Vagina (tissue), 2 donors: Measurements from ENCODE around the gene HOXA6. TPM values are rescaled to one million over a fixed set of nuclear protein-coding genes. Genes with fewer than 3 reads are reported as not detected.
A peak's percentile ranks its signal among the peaks of the same experiment; 100 is the strongest.

Experiments
- DNase-seq, 2 donors: peaks; one replicate each; pipeline ENCODE4 v3.0.0-alpha.2; 2017; ENCODE audit errors: extremely low spot score in 2 of 2
- H3K27ac ChIP-seq: fragments of 200-600 bp; sonication (generic); one replicate; pipeline ENCODE4 v1.5.1; 2019
- H3K27me3 ChIP-seq: fragments of 200-600 bp; sonication (generic); one replicate; pipeline ENCODE4 v1.5.1; 2019
- H3K36me3 ChIP-seq, 2 donors: fragments of 200-600 bp; sonication (generic); one replicate each; pipeline ENCODE4 v1.5.1; 2017 to 2019
- H3K4me1 ChIP-seq: fragments of 200-600 bp; sonication (generic); one replicate; pipeline ENCODE4 v1.5.1; 2019
- H3K4me3 ChIP-seq, 2 donors: fragments of 200-600 bp; sonication (generic); 1 replicate in 1 of 2; 2 replicates in 1 of 2; pipeline ENCODE4 v1.5.1; 2016 to 2019
- H3K9me3 ChIP-seq: fragments of 200-600 bp; sonication (generic); one replicate; pipeline ENCODE4 v1.5.1; 2019
- POLR2A ChIP-seq, 2 donors: fragments of 450-650 bp; IDR thresholded peaks; one replicate each; pipeline ENCODE4 v1.6.1; 2017; ENCODE audit warnings: antibody characterized with exemption in 2 of 2, mild to moderate bottlenecking in 2 of 2, moderate library complexity in 2 of 2
- POLR2AphosphoS5 ChIP-seq, 2 donors: sonication (generic); formaldehyde crosslinking; IDR thresholded peaks; one replicate each; pipeline ENCODE4 v1.9.0; 2017; ENCODE audit warnings: antibody characterized with exemption in 2 of 2, mild to moderate bottlenecking in 2 of 2, low read depth in 1 of 2; ENCODE audit not compliant: insufficient read depth in 1 of 2
- intact Hi-C: fragments of 100-400 bp; cut with DNase I; formaldehyde crosslinking; loops from one replicate; pipeline ENCODE4 v1.15.1; 2023
- total RNA-seq: library from RNA; depleted of rRNA; stranded (reverse); fragments of >200 nt; gene quantifications from one replicate; pipeline ENCODE4 v1.2.3, GENCODE V29; 2016
- TF ChIP-seq, protein P1 (sequence below), 3 experiments: fragments of 450-650 bp in 2 of 3; fragments of 200-600 bp in 1 of 3; sonication (generic) in 1 of 3; IDR thresholded peaks; one replicate each; pipeline ENCODE4 v1.5.1; 2017 to 2019; ENCODE audit warnings: antibody characterized with exemption in 3 of 3, mild to moderate bottlenecking in 2 of 3, moderate library complexity in 2 of 3

HOXA6 gene
- total RNA-seq, 1 donor from 2014 or later: 1.7 TPM

DNA sequence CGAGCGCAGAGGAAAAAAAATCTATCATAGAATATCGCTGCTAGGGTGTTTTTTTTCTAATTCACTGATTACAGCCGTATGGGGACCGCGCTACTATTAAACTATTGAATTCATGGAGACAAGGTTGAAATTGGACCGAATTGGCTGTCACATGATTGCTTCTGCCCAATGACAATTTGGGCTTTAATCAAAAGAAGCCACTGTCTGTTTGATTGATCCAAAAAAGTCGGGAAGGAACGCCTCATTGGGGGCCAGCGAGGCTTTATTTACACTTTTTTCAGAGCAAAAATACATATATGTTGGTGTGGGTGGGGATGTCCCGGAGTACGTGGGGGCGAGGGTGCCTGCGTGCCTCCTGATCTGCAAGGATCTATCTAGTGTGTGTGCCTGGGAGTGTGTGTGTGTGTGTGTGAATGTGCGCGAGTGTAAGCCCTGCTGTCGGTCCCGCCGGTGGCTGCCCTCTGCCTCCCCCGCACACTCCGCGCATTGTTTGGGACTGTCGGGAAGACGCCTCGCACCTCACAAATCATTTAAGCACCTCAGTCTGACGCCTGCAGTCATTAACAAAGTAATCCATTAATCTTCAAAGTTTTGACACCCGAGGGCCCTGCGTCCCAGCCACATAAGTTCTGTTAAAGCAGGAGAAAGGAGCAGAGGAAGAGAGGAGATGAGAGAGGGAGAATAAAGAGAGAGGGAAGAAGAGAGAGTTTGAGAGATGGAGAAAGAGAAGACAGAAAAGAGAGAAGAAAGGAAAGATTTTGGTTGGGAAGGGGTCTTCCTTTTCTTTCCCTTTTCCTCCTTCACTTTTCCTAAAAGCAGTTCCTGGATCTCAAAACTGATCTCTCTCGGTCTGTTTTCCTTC lies 44.8 kb downstream of the HOXA6 start, which contains the start of gene HOXA2:
HOXA2 (minus strand) TSS at position 103 of the 862 bp plus-strand sequence. CDS start 183 bp downstream, outside the sequence.
- peak within 1 kb of the TSS; percentile 9 to 27 for H3K4me3 ChIP-seq
- no peaks in the 10 kb centered on the region for H3K36me3 ChIP-seq
- no peaks in the 10 kb centered on the region for H3K27me3 ChIP-seq
- peaks cover 18% of the 10 kb centered on the region for H3K4me1 ChIP-seq
- no peak within 1 kb of the TSS for H3K27ac ChIP-seq
- no peak for DNase-seq
- intact Hi-C loops: no loop called here
- no peaks in the 10 kb centered on the region for H3K9me3 ChIP-seq
- TF ChIP-seq, protein P1, sequence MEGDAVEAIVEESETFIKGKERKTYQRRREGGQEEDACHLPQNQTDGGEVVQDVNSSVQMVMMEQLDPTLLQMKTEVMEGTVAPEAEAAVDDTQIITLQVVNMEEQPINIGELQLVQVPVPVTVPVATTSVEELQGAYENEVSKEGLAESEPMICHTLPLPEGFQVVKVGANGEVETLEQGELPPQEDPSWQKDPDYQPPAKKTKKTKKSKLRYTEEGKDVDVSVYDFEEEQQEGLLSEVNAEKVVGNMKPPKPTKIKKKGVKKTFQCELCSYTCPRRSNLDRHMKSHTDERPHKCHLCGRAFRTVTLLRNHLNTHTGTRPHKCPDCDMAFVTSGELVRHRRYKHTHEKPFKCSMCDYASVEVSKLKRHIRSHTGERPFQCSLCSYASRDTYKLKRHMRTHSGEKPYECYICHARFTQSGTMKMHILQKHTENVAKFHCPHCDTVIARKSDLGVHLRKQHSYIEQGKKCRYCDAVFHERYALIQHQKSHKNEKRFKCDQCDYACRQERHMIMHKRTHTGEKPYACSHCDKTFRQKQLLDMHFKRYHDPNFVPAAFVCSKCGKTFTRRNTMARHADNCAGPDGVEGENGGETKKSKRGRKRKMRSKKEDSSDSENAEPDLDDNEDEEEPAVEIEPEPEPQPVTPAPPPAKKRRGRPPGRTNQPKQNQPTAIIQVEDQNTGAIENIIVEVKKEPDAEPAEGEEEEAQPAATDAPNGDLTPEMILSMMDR (IDR thresholded peaks at IDR 0.05): no peak
- TF ChIP-seq POLR2AphosphoS5 (IDR thresholded peaks at IDR 0.05; ENCODE audit: insufficient read depth in 1 of 2, low read depth in 1 of 2): no peak
- no peak for TF ChIP-seq POLR2A (IDR thresholded peaks at IDR 0.05)

DNA sequence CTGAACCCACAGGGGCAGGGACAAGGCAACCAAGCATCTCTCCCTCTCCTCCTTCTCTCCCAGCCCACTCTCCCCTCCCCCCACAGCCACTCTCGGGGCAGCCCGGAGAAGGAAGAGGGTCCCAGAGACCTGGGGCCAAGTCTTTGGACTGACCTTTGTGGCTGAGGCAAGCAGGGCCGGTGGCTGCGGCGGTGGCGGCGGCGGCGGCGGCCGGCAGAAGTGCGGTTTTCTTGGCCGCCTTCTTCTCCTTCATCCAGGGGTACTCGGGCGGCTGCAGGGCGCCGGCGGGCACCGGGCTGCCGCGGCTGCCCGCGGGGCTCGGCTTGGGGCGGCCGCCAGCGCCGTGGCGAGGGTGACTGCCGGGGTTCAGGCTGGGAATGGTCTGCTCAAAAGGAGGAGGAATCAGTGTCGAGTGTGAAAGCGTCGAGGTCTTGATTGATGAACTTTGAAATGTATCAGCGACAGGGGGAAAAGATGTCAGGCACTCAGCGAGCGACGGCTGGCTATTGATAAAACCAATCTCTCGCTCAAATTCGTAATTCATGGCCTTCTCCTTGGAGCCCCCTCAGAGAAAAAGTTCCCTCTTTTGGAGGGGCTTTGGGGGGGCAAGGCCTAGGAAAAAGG lies 45.5 kb downstream of the HOXA6 start:
- intact Hi-C loops: no loop called here
- DNase-seq: no peak
- Histone ChIP-seq H3K4me1 (peaks cover 25% of the 10 kb centered on the region), H3K4me3 (peak overlapping the region; percentile 9 to 10), H3K9me3 (no peaks in the 10 kb centered on the region), H3K36me3 (no peaks in the 10 kb centered on the region), H3K27ac (no peak overlapping the region), H3K27me3 (no peaks in the 10 kb centered on the region)
- TF ChIP-seq POLR2A (IDR thresholded peaks at IDR 0.05) (no peak), POLR2AphosphoS5 (IDR thresholded peaks at IDR 0.05; ENCODE audit: insufficient read depth in 1 of 2, low read depth in 1 of 2) (no peak)
- TF ChIP-seq, protein P1 (IDR thresholded peaks at IDR 0.05): no peak

DNA sequence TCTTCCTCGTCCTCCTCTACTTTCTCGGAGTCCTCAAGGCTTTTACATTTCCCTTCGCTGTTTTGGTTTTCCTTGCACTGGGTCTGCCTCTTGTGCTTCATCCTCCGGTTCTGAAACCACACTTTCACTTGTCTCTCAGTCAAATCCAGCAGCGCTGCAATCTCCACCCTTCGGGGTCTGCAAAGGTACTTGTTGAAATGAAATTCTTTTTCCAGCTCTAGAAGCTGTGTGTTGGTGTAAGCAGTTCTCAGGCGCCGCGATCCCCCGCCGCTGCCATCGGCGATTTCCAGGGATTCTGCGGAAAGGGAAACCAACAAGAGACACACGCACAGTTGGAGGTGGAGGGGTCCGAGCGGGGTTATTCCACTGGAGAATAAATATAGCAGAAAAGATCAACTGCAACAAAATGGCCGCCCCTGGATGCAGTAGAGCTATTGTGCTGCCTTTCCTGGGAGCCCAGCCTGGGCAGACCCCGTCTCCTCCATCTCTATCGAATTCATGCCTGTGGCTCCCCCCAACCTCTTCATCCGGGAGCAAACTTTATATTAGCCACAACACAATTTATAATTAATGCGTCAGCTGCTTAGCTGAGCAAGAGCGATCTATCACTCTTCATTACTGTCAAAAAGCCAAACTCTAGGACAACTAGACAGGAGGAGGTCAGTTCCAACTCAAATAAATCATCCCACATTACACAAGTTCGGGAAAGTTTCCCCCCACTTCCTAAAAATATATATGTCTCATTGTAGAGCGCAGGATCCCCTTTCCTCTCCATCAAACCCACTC lies 46.2 kb downstream of the HOXA6 start:
- Histone ChIP-seq H3K9me3 (no peaks in the 10 kb centered on the region), H3K4me3 (peak overlapping the region in 1 of 2 donors; percentile 10), H3K27me3 (no peaks in the 10 kb centered on the region), H3K4me1 (peaks cover 32% of the 10 kb centered on the region), H3K36me3 (no peaks in the 10 kb centered on the region), H3K27ac (no peak overlapping the region)
- DNase-seq: peak in 1 of 2 donors; percentile 55
- TF ChIP-seq, protein P1 (IDR thresholded peaks at IDR 0.05): no peak
- TF ChIP-seq POLR2AphosphoS5 (IDR thresholded peaks at IDR 0.05; ENCODE audit: insufficient read depth in 1 of 2, low read depth in 1 of 2) (no peak), POLR2A (IDR thresholded peaks at IDR 0.05) (no peak)
- intact Hi-C loops: no loop called here

DNA sequence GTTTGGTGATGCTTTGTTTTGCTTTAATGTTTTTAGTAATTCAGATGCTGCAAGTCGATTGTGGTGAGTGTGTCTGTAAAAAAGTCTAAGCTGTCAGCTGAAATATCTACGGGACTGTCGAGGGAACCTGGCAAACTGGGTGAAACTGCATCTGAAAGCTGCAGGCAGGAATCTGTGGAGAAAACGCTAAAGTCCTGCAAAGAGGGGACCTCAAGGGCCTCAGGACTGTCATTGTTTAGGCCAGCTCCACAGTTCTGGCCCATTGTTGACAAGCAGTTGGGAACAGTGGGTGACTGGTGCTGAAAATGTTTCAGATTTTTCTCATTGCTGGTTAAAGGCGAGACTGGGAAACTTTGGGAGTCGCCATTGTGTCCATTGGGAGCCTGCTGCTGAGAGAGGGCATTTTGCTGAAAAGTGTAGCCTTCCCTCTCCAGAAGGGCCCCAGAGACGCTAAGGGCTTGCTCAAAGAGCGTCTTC lies 46.8 kb downstream of the HOXA6 start:
- Histone ChIP-seq H3K27me3 (no peaks in the 10 kb centered on the region), H3K27ac (no peak overlapping the region), H3K4me1 (peaks cover 36% of the 10 kb centered on the region), H3K36me3 (no peaks in the 10 kb centered on the region), H3K4me3 (no peak overlapping the region), H3K9me3 (no peaks in the 10 kb centered on the region)
- intact Hi-C loops: no loop called here
- TF ChIP-seq, protein P1 (IDR thresholded peaks at IDR 0.05): no peak
- no peak for TF ChIP-seq POLR2AphosphoS5 (IDR thresholded peaks at IDR 0.05; ENCODE audit: insufficient read depth in 1 of 2, low read depth in 1 of 2)
- TF ChIP-seq POLR2A (IDR thresholded peaks at IDR 0.05): no peak
- DNase-seq: peak in 1 of 2 donors; percentile 34
